ENCODE results near the gene AVPR1B. TPM values are rescaled to one million over a fixed set of nuclear protein-coding genes. Genes with fewer than 3 reads are reported as not detected.

Gene AVPR1B
- total RNA-seq, 4 donors from 2014 or later, result not detected

- Histone ChIP-seq H3K4me3 (no peak overlapping the region), H3K4me1 (no peaks in the 10 kb centered on the region), H3K9me3 (no peaks in the 10 kb centered on the region), H3K36me3 (no peaks in the 10 kb centered on the region), H3K27ac (no peak overlapping the region), H3K27me3 (peaks cover 7% of the 10 kb centered on the region)
- 42 to 43% methylated on average over 2 to 3 of the region's 3 CpGs for WGBS, 2 donors (ENCODE audit: low coverage in 1 of 2)
- TF ChIP-seq EP300 (IDR thresholded peaks at IDR 0.05) (no peak), CTCF (IDR thresholded peaks at IDR 0.05) (no peak), POLR2AphosphoS5 (IDR thresholded peaks at IDR 0.05) (no peak)
- no peak for ATAC-seq
Measured at GRCh38 chr1:206074839-206075238, 42.3 kb downstream of the AVPR1B start.

- TF ChIP-seq EP300 (IDR thresholded peaks at IDR 0.05), result no peak
- no peak for TF ChIP-seq CTCF (IDR thresholded peaks at IDR 0.05)
- TF ChIP-seq POLR2A (IDR thresholded peaks at IDR 0.05), result no peak
- TF ChIP-seq POLR2AphosphoS5 (IDR thresholded peaks at IDR 0.05), result no peak
- no peak for ATAC-seq
- H3K4me1 ChIP-seq, result no peaks in the 10 kb centered on the region
- H3K27me3 ChIP-seq, result peaks cover 7% of the 10 kb centered on the region
- no peak overlapping the region for H3K27ac ChIP-seq
- no peak overlapping the region for H3K4me3 ChIP-seq
- H3K36me3 ChIP-seq, result no peaks in the 10 kb centered on the region
- H3K9me3 ChIP-seq, result no peaks in the 10 kb centered on the region
- WGBS, 2 donors (ENCODE audit: low coverage in 1 of 2), result 81 to 88% methylated on average over 8 of the region's 9 CpGs
Measured at GRCh38 chr1:206070627-206071304, 46.4 kb downstream of the AVPR1B start.

GRCh38 chr1:206068314-206068713 is 48.9 kb downstream of the AVPR1B start:
- no peak for TF ChIP-seq CTCF (IDR thresholded peaks at IDR 0.05)
- TF ChIP-seq EP300 (IDR thresholded peaks at IDR 0.05), result no peak
- no peak for TF ChIP-seq POLR2AphosphoS5 (IDR thresholded peaks at IDR 0.05)
- no peak for TF ChIP-seq POLR2A (IDR thresholded peaks at IDR 0.05)
- Histone ChIP-seq H3K27ac (no peak overlapping the region), H3K9me3 (no peaks in the 10 kb centered on the region), H3K36me3 (no peaks in the 10 kb centered on the region), H3K27me3 (peaks cover 3% of the 10 kb centered on the region), H3K4me1 (no peaks in the 10 kb centered on the region), H3K4me3 (no peak overlapping the region)
- ATAC-seq, result no peak
- 63 to 83% methylated on average over 1 of the region's 1 CpG for WGBS, 2 donors (ENCODE audit: low coverage in 1 of 2)

GRCh38 chr1:206067486-206068227 is 49.5 kb downstream of the AVPR1B start:
- no peak for ATAC-seq
- peaks cover 3% of the 10 kb centered on the region for H3K27me3 ChIP-seq
- no peaks in the 10 kb centered on the region for H3K36me3 ChIP-seq
- H3K27ac ChIP-seq, result no peak overlapping the region
- WGBS, 2 donors (ENCODE audit: low coverage in 1 of 2), result 50 to 78% methylated on average over 5 to 8 of the region's 8 CpGs
- no peak overlapping the region for H3K4me3 ChIP-seq
- no peaks in the 10 kb centered on the region for H3K4me1 ChIP-seq
- no peak for TF ChIP-seq CTCF (IDR thresholded peaks at IDR 0.05)
- TF ChIP-seq POLR2AphosphoS5 (IDR thresholded peaks at IDR 0.05), result no peak
- no peak for TF ChIP-seq POLR2A (IDR thresholded peaks at IDR 0.05)
- no peak for TF ChIP-seq EP300 (IDR thresholded peaks at IDR 0.05)
- no peaks in the 10 kb centered on the region for H3K9me3 ChIP-seq
